Measurements from ENCODE around the gene TAF9B. TPM values are rescaled to one million over a fixed set of nuclear protein-coding genes. Genes with fewer than 3 reads are reported as not detected.

Gene TAF9B
- polyA plus RNA-seq, 1 donor from 2014 or later: 49.1 TPM

GRCh38 chrX:78103623-78104446, 35.6 kb downstream of the TAF9B start, which contains the start of gene PGK1:
TSS of gene PGK1 (plus strand) at chrX:78104248. CDS start at chrX:78104341, 93 bp downstream.
- Histone ChIP-seq H3K36me3 (ENCODE audit: insufficient read depth, low read length) (no peaks in the 10 kb centered on the region), H3K9ac (ENCODE audit: low read length) (peak within 1 kb of the TSS; percentile 84), H3K27me3 (ENCODE audit: insufficient read depth, low read depth, low read length) (no peaks in the 10 kb centered on the region), H3K79me2 (replicated peaks; ENCODE audit: insufficient read depth, low read length) (peaks cover 27% of the 10 kb centered on the region), H3K9me3 (ENCODE audit: low read length) (no peaks in the 10 kb centered on the region), H3K27ac (ENCODE audit: low read length) (peak within 1 kb of the TSS; percentile 85), H4K20me1 (ENCODE audit: insufficient read depth) (no peaks in the 10 kb centered on the region), H2AFZ (ENCODE audit: low read depth, low read length) (peak within 1 kb of the TSS; percentile 60), H3K4me2 (ENCODE audit: low read length) (peak within 1 kb of the TSS; percentile 70), H3K4me3 (ENCODE audit: low read length) (peak within 1 kb of the TSS; percentile 83), H3K9me2 (ENCODE audit: insufficient read depth, low read length) (no peaks in the 10 kb centered on the region), H3F3A (ENCODE audit: insufficient read depth, low read length, poor library complexity, severe bottlenecking) (no peaks in the 10 kb centered on the region)
- TF ChIP-seq SMC3 (conservative IDR thresholded peaks at IDR 0.05; ENCODE audit: poor library complexity): no peak
- TF ChIP-seq CTCF (IDR thresholded peaks at IDR 0.05; ENCODE audit: poor library complexity, severe bottlenecking): peak; percentile 18
- TF ChIP-seq POLR2AphosphoS5 (IDR thresholded peaks at IDR 0.05): peak; percentile 76
- TF ChIP-seq EZH2 (IDR thresholded peaks at IDR 0.05; ENCODE audit: borderline replicate concordance, insufficient read depth, low read length, poor library complexity, severe bottlenecking): no peak
- peak; percentile 73 for TF ChIP-seq REST (IDR thresholded peaks at IDR 0.05; ENCODE audit: borderline replicate concordance)
- peak; percentile 68 for TF ChIP-seq EP300 (conservative IDR thresholded peaks at IDR 0.05; ENCODE audit: poor library complexity, severe bottlenecking)
- TF ChIP-seq MXI1 (conservative IDR thresholded peaks at IDR 0.05; ENCODE audit: poor library complexity, severe bottlenecking): peak; percentile 75
- no peak for TF ChIP-seq RAD21 (conservative IDR thresholded peaks at IDR 0.05)
- peak; percentile 82 for TF ChIP-seq TAF1 (IDR thresholded peaks at IDR 0.05; ENCODE audit: low read depth)

- TF ChIP-seq REST (IDR thresholded peaks at IDR 0.05; ENCODE audit: borderline replicate concordance) (no peak), EP300 (conservative IDR thresholded peaks at IDR 0.05; ENCODE audit: poor library complexity, severe bottlenecking) (no peak), RAD21 (conservative IDR thresholded peaks at IDR 0.05) (no peak), SMC3 (conservative IDR thresholded peaks at IDR 0.05; ENCODE audit: poor library complexity) (no peak), CTCF (IDR thresholded peaks at IDR 0.05; ENCODE audit: poor library complexity, severe bottlenecking) (no peak), POLR2AphosphoS5 (IDR thresholded peaks at IDR 0.05) (no peak), TAF1 (IDR thresholded peaks at IDR 0.05; ENCODE audit: low read depth) (no peak), EZH2 (IDR thresholded peaks at IDR 0.05; ENCODE audit: borderline replicate concordance, insufficient read depth, low read length, poor library complexity, severe bottlenecking) (no peak), MXI1 (conservative IDR thresholded peaks at IDR 0.05; ENCODE audit: poor library complexity, severe bottlenecking) (no peak)
- no peaks in the 10 kb centered on the region for H3K9me3 ChIP-seq (ENCODE audit: low read length)
- H4K20me1 ChIP-seq (ENCODE audit: insufficient read depth): no peaks in the 10 kb centered on the region
- no peaks in the 10 kb centered on the region for H3K36me3 ChIP-seq (ENCODE audit: insufficient read depth, low read length)
- H3K27me3 ChIP-seq (ENCODE audit: insufficient read depth, low read depth, low read length): no peaks in the 10 kb centered on the region
- H3K9ac ChIP-seq (ENCODE audit: low read length): peak overlapping the region; percentile 71
- H2AFZ ChIP-seq (ENCODE audit: low read depth, low read length): no peak overlapping the region
- peaks cover 27% of the 10 kb centered on the region for H3K79me2 ChIP-seq (replicated peaks; ENCODE audit: insufficient read depth, low read length)
- H3K27ac ChIP-seq (ENCODE audit: low read length): peak overlapping the region; percentile 82
- peak overlapping the region; percentile 83 for H3K4me3 ChIP-seq (ENCODE audit: low read length)
- no peaks in the 10 kb centered on the region for H3F3A ChIP-seq (ENCODE audit: insufficient read depth, low read length, poor library complexity, severe bottlenecking)
- peak overlapping the region; percentile 39 for H3K4me2 ChIP-seq (ENCODE audit: low read length)
- no peaks in the 10 kb centered on the region for H3K9me2 ChIP-seq (ENCODE audit: insufficient read depth, low read length)
Measured at GRCh38 chrX:78103001-78103622, 36.3 kb downstream of the TAF9B start.

Measured in neural cell (in vitro differentiated cells).